ENCODE results near the gene EPHA1.

Gene EPHA1

DNA sequence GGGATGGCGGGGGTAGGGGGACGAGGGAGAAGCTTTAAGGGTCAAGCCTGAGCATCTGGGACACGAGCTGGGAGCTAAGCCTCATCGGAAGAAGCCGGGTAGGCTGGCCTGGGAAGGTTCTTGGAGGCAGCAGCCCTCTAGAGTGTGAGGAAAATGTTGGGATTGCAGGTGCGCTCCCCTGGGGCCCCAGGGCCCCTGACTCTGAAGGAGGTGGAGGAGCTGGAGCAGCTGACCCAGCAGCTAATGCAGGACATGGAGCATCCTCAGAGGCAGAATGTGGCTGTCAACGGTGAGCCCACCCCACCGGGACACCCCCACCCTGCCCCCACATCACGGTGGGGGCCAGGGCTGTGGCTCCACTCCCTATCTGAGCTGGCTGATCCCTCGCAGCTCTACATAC is 20.6 kb downstream of the EPHA1 start:
- no peak for DNase-seq

DNA sequence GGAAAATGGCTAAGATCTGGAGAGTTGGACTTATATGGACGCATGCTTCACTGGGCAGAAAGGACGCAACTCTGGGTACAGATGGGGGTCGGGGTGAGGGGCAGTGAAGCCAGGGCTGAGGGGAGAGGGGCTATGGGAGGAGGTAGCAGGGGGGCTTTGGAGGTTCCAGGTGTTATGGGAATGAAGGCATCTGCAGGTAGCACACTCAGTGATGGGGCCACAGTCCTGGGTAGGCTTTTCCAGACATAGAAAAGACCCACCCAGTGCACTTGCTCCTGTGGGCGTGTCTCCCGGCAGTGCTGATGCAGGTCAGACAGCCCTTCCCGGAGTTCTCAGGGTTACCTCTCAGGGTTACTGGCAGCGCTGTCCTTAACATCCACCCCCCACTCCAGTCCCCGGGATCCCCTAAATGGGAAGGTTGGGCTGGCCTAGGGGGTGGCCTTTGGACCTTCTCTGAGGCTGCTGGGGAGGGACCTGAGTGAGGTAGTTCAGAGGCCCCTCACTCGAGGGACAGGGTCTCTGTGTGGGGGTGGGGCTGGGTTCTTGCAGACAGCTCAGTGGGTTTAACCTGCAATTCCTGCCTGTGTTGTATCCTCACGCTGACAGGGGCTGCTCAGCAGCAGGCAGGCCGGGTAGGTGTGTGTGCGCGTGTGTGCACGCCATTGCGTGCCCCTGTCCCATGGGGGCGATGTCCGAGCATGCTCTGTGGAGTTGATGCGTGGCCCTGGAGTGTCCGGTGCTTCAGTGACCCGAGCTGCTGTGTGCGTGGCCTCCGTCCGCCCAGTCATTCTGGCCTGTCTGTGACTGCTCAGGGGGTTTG is 21.3 kb downstream of the EPHA1 start:
- DNase-seq = no peak

DNA sequence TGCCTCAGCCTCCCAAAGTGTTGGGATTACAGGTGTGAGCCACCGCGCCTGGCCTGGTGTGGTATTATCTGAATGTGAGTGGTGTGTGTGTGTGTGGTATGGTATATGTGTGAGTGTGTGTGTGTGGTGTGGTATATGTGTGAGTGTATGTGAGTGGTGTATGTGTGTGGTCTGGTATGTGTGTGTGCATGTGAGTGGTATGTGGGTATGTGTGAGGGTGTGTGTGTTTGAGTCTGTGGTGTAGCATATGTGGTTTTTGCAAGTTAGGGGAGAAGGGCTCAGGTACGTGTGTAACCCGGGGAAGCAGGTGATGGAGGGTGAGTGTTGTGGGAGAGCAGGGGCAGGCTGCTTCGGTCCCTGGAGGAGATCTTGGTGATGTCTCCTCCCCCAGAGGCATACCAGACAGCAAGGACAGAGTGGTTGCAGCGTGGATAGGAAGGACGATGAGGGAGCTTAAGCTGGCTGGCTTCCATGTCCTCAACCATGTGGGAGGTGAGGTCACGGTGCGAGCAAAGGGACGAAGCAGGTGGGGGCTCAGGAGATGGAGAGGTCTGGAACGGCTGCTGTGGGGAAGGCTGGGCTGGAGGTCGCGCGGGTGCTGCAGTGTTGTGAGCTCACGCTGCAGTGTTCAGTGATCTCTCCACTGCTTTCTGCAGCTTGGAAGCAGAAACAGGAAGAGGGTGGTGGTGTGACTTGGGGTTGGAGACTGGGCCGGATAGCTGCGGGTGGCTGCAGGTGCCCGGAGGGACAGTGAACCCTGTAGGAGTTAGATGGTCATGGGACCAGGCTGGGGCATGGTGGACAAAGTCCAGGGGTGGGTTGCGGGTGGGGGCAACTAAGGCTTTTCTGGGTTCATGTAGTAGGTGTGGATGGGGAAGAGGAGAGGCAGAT is 22.5 kb downstream of the EPHA1 start:
- peak; percentile 56 for DNase-seq

DNA sequence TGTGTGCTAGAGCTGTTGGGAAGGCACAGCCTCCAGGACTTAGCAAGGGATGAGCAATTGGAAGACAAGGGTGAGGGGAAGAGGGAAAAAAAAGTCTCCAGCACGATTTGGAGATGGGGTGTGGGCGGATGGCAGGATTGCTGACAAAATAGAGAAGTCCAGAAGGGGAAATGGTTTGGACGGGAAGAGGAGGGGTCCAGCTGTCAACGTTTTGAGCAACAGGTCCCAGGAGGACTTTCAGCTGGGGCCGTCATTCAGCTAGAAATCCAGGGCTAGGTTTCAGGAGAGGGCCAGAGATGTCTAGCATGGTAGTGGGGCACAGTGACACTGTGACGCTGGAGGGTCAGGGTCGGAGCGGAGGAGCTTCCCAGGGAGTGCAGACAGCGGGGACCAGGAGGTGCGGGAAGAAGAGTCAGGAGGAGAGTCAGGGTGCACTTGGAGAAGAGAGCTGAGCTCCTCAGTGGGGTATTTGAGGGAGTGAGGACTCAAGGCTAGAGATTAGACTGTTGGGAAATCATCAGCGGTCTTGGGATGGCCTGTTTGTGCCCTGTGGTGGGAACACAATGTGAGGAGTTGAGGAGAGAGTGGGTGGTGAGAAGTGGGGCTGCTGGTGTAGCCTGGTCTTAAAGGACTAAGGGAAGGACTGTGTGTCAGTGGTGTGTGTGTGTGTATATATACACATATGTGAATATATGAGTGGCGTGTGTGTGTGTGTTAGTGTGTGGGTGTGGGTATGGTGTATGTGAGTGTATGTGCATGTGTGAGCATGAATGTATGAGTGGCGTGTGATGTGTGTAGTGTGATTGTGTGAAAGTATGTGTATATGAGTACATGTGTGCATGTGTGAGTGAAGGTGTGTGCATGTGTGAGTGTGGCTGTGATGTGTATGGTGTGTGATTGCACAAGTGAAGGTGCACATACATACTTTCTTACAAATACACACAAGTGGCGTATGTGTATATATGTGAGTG is 23.7 kb downstream of the EPHA1 start:
- no peak for DNase-seq

DNA sequence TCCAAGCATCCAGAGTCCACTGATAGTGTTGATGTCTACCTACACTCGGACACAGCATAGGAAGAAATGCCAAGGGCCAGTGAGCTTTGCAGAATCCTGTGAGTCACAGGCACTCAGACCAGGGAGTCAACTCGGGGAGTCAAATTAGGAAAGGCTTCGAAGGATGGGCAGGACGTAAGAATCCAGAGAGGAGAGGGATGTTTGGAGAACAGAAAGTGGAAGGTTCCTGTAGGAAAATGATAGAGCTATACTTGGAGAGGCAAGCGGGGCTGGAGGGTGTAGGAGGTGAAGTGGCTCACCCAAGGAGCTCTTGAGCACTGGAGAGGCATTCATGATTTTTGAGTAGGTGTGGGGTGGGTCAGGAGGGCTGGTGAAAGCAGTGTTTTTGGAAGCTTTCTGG is 24.5 kb downstream of the EPHA1 start:
- no peak for DNase-seq

DNA sequence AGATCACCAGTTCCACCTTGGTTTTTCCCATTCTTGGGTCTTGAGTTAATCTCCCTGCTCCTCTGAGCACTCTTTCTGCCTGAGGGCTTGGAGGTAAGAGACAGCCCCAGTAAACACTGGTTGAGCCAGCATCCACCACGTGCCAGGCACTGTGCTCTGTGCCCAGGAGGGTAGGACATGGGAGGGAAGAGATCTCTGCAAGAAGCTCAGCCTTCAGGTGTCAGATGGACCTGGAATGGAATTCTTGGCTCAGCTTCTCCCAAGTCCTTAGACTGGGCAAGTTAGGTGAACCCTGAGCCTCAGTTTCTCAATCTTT is 25.1 kb downstream of the EPHA1 start:
- no peak for DNase-seq

DNA sequence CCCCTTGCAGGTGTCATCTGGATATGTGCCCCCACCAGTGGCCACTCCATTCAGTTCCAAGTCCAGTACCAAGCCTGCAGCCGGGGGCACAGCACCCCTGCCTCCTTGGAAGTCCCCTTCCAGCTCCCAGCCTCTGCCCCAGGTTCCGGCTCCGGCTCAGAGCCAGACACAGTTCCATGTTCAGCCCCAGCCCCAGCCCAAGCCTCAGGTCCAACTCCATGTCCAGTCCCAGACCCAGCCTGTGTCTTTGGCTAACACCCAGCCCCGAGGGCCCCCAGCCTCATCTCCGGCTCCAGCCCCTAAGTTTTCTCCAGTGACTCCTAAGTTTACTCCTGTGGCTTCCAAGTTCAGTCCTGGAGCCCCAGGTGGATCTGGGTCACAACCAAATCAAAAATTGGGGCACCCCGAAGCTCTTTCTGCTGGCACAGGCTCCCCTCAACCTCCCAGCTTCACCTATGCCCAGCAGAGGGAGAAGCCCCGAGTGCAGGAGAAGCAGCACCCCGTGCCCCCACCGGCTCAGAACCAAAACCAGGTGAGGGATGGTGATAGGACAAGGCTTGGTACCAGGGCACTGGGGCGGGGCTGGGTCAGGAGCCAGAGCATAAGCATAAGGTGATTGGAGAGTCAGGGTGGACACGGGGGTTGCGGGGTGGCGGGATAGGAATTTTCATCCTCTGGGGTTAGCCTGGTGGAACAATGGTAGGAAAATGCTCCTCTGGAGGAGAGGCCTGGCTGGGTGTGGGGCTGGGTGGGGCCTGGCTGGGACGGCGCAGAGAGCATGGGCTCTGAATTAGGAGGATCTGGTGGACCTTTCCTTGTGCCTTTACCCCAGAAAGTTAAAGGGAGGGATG is 25.6 kb downstream of the EPHA1 start:
- no peak for DNase-seq

DNA sequence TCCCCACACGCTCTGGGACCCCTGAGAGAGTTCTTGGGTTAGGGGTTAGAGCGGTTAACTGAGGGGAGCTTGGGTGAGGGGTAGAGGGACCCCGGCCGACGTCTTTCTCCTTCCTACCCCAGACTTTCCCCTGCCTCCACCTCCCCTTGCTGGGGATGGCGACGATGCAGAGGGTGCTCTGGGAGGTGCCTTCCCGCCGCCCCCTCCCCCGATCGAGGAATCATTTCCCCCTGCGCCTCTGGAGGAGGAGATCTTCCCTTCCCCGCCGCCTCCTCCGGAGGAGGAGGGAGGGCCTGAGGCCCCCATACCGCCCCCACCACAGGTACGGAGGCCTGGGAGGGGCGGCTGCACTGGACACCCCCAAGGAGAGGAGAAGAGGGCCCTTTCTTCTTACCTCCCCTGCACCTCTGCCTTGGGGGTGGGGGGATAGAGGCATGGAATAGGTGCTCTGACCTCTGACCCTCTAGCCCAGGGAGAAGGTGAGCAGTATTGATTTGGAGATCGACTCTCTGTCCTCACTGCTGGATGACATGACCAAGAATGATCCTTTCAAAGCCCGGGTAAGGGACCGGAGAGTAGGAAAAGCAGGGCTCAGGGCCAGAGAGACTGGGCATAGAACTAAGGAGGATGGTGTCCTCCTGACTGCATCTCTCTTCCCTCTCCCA is 26.4 kb downstream of the EPHA1 start:
- no peak for DNase-seq

DNA sequence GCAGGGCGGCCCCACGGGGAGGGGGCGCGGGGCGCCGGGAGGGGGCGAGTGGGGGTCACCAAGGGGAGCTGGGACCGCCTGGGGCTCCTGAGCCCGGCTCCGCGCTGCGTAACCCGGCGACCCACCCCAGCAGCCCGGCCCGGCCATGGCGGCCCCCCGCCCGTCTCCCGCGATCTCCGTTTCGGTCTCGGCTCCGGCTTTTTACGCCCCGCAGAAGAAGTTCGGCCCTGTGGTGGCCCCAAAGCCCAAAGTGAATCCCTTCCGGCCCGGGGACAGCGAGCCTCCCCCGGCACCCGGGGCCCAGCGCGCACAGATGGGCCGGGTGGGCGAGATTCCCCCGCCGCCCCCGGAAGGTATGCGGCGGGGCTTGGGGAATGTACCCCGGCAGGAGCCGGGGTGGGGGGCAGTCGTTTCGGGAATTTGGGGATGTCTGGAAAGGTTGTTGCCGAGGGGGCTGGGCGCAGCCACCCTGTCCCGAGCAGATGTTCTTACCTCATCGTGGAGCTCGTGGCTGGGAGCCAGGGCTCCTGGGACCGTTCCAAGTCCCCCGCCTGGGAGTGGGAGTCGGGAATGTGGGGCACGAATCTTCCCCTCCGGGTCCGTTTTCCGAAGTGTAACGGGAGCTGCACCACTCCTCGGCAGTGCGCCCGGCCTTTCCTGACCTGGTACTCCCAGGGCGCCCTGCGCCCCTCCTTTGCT is 27.1 kb downstream of the EPHA1 start:
- DNase-seq = no peak

DNA sequence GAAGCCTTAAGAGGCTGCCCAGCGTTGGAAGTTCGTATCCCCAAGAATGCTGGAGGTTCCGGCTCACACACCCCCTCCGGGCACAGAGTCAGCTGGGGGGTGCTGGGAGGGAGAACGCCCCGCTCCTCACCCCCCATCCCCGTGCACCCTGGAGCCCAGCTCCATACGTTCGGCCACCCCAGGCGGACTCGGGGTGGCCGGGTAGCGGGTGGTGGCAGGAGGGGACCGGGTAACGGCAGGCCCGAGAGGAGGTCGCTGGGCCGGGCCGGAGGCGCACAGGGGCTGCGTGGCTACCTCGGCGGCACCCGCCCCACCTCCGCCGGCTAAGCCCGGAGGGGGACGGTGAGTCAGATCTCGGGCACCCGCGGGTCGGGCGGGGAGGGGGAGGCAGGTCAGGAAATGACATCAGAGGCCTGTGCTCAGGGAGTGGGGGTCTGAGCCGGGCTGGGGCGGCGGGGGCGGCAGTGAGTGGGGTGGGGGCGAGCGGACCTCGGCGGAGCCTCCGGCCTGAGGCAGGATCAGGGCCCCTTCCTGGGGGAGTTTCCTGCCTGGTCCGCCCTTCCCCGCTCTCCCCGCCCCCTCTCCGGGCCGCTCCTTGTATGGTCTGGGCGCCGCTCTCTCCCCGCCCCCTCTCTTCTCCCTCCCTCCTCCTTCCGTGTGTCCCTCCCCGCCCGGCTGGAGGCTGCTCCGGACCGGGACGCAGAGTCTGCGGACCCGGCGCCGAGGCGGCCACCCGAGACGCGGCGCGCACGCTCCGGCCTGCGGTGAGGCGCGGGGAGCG is 27.8 kb downstream of the EPHA1 start, which contains the start of gene ZYX:
Gene ZYX, plus strand, starts transcription at position 700 of the 781 bp plus-strand sequence. CDS start 227 bp downstream, outside the sequence.
- DNase-seq = peak; percentile 94

DNA sequence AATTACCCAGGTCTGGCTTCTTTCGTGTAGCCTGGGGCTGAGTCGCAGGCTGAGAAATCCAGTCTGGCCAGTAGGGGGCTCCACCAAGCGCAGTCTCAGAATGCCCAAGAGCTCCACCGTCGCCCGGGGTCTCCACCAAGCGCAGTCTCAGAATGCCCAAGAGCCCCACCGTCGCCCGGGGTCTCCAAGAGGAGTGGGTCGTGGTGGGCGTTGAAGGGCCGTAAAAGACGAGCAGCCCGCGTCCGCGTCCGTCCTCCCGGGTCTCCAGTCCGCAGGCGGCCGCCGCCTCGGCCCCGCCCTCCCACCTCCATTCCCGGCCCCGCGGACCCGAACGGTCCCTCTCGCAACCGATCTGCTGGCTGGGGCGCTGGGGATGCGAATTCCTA is 28.4 kb downstream of the EPHA1 start:
- peak; percentile 86 for DNase-seq

DNA sequence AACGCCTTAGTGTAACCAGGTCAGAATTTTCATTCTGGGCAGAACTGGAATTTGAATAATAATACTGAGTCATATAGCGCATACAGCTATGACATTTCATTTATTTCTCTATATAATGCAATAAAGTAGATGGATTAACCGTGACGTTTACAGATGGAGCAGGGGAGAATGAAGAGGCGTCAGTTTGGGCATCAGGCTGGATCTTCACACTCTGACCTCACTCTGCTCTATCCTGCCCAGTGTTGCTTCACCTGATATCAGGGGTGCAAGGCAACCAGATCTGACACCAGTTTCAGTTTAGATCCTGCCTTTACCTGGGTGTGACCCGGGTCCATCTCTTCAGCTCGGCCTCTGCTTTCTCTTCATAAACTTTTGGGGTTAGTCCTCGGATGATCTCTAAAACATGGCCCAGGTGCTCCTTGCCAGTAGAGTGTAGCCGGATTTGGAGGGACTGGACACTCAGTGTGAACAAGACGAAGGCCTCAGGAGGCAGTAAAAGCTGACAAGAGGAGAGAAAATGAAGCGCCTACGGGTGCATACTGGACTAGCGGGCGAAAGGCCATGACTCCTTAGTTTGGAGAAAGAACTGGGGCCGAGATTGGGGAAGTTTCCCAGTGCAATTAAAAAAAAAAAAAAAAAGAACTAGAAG is 28.9 kb downstream of the EPHA1 start:
- no peak for DNase-seq

DNA sequence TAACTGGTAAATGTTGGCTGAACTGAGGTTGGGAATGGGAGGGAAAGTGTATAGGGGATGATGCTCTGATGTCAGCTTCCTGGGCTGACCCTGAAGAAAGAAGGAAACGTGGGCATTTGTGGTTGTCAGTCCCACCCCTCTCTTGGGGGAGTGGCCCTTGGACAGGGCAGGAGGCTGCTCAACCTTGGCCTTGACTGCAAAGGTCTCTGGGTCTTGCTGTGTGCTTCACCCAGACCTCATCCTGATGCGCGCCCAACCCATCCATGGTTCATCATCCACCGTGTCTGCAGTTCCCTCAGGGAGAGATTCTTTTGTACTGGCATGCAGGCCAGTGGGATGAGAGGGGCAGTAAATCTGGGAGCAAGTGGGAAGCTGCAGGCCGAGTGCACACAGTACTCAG is 32.3 kb downstream of the EPHA1 start:
- no peak for DNase-seq

DNA sequence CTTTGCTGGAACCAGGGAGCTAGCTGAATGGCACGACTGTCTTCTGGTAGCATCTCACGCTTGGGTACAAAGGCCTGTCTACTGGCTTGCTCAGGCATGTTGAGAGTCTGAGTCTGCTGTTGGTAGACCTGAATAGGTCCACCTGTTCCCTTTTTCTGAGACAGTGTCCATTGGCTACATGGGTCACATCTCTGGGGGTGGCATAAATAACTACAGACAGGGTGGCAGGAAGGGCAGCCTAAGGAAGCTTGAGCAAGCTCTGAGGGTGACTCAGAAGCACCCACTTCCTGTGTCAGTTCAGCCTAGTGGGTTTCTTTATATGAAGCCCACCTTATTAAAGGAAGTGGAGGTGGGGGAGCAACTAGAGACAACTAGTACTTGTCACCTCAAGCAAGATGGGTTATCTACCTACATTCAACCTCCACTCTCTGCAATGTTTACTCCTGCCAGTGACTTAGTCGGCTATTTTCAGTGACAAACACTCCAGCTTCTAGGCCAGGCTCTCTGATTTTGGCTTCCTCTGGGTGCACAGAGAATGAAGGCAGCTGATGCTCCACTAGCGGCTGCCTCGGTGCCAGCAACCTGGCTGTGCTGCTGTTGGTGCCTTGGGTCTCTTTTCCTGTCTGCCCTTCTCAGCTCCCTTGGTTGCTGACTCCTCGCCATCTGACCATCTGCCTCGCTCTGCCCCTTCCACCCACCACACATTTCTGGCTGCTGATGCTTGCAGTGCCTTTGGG is 33.2 kb downstream of the EPHA1 start:
- peak; percentile 62 for DNase-seq

DNA sequence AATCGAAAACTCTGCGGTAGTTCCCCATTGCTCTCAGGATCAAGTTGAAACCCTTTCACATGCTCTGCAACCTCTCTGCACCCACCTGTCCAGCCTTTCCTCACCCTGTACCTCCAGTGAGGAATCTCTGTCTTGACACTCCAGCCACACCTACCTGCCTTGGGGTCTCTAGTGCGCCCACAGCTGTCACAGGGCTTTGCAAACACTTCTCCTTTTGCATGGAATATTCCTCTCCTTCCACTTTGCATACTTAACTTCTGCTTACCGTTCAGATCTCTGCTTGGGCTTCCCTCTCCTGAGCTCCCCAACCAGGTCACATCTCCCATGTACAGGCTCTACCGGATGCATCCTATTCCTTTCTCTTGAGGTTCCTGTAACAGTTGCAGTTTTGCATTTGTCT is 34.1 kb downstream of the EPHA1 start:
- no peak for DNase-seq

DNA sequence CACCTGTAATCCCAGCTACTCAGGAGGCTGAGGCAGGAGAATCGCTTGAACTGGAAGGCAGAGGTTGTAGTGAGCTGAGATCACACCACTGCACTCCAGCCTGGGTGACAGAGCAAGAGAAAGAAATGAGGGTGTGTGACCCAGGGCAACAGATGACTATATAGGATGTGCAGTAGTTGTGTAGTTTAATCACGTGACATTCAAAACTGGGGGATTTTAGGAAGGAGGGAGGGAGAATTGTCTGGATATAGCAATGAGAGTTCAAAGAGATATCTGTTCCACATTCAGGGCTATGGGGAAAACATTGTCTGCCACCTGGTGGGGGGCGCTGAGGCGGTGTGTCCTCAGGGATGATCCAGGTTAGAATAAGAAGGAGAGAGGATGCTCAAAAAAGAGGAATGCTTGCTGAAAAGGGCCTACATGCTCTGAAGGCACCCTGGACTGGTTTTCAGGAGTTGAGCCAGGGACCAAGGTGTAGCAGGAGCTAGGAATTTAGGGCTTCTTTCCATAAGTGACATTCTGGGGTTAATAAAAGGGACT is 35.3 kb downstream of the EPHA1 start:
- no peak for DNase-seq

DNA sequence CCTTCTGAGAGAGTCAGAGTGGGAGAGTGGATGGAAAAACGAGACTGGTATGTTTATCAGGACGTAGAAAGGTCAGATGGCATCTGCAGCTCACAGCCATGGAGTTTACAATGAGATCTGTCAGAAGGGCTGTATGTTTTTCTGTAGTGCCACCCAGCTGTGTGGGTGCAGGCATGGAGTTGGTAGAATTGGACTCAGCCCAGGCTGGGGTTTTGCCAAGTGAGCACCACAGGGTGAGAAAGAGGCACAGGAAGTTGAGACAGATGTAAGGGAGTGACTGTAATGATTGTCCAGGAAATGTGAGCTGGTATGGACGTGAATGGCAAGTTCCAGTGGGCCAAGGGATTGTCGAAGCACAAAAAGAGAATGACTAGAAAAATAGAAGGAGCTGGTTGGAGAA is 36.6 kb downstream of the EPHA1 start:
- DNase-seq = peak; percentile 66

Data from activated CD4-positive, alpha-beta T cell treated with anti-CD3 and anti-CD28 coated beads, Interleukin-2, amount 50 U/mL, for 16 hours (primary cell).